Measurements from ENCODE around the gene IMMP2L.

- TF ChIP-seq CTCF (conservative IDR thresholded peaks at IDR 0.05) (no peak), ZFX (IDR thresholded peaks at IDR 0.05) (no peak)
Observed at GRCh38 chr7:111483078-111483477, 79.2 kb downstream of the IMMP2L start.

Data from C4-2B (cell line).